GM21390 (cell line): ENCODE data around the gene ARHGAP22.

Experiments used
- ATAC-seq: cut with Tn5 transposase; IDR thresholded peaks from one replicate; pipeline ENCODE4 v1.9.1; 2021; ENCODE audit not compliant: unreplicated experiment

ARHGAP22 gene

GRCh38 chr10:48400850-48401220 is 204.0 kb downstream of the ARHGAP22 start:
- ATAC-seq: no peak

GRCh38 chr10:48400129-48400849 is 204.6 kb downstream of the ARHGAP22 start:
- ATAC-seq: no peak

- ATAC-seq: no peak
Observed at GRCh38 chr10:48399551-48399950, 205.3 kb downstream of the ARHGAP22 start.

GRCh38 chr10:48399056-48399541 is 205.8 kb downstream of the ARHGAP22 start:
- ATAC-seq: no peak

GRCh38 chr10:48398261-48398660 is 206.6 kb downstream of the ARHGAP22 start:
- no peak for ATAC-seq
